Thoracic aorta (tissue), 2 donors: Measurements from ENCODE around the gene PIEZO2. TPM values are rescaled to one million over a fixed set of nuclear protein-coding genes. Genes with fewer than 3 reads are reported as not detected.

Experiments used
- ATAC-seq: fragments of 150-250 bp; one replicate; pipeline ENCODE4 v1.8.0; 2017; ENCODE audit warnings: low read depth; ENCODE audit not compliant: insufficient number of reproducible peaks, low FRiP score
- DNase-seq: peaks from one replicate; pipeline ENCODE4 v3.0.0-alpha.2; 2020; ENCODE audit warnings: low spot score
- H3K27ac ChIP-seq, 2 donors: fragments of 200-600 bp; sonication (generic); 1 replicate in 1 of 2; 2 replicates in 1 of 2; pipeline ENCODE4 v1.5.1; 2016; ENCODE audit warnings: mild to moderate bottlenecking in 2 of 2, moderate library complexity in 2 of 2
- H3K27me3 ChIP-seq: fragments of 200-600 bp; sonication (generic); replicated peaks from 2 replicates; pipeline ENCODE4 v1.6.0; 2016; ENCODE audit warnings: mild to moderate bottlenecking; ENCODE audit not compliant: insufficient read depth
- H3K36me3 ChIP-seq: fragments of 200-600 bp; sonication (generic); one replicate; pipeline ENCODE4 v1.5.1; 2016
- H3K4me1 ChIP-seq, 2 donors: fragments of 200-600 bp; sonication (generic); 1 replicate in 1 of 2; 2 replicates in 1 of 2; pipeline versions ENCODE4 v1.5.1 to v1.6.0; 2016; ENCODE audit warnings: low read depth in 2 of 2, mild to moderate bottlenecking in 1 of 2; ENCODE audit not compliant: control insufficient read depth in 1 of 2
- H3K4me3 ChIP-seq: fragments of 200-600 bp; sonication (generic); 2 replicates; pipeline ENCODE4 v1.5.1; 2016; ENCODE audit warnings: mild to moderate bottlenecking
- H3K9me3 ChIP-seq: fragments of 200-600 bp; sonication (generic); 2 replicates; pipeline ENCODE4 v1.5.1; 2016
- total RNA-seq, 2 donors: library from RNA; depleted of rRNA; stranded (reverse); fragments of >200 nt; gene quantifications; one replicate each; pipeline versions ENCODE4 v1.1.0 to v1.2.3, GENCODE V29; 2016
- TF ChIP-seq, protein P1 (sequence below): fragments of 200-600 bp; sonication (generic); IDR thresholded peaks from one replicate; pipeline ENCODE4 v1.5.1; 2019; ENCODE audit warnings: antibody characterized with exemption

The PIEZO2 gene
- total RNA-seq, 2 donors from 2014 or later: 8.3 to 10.3 TPM

DNA sequence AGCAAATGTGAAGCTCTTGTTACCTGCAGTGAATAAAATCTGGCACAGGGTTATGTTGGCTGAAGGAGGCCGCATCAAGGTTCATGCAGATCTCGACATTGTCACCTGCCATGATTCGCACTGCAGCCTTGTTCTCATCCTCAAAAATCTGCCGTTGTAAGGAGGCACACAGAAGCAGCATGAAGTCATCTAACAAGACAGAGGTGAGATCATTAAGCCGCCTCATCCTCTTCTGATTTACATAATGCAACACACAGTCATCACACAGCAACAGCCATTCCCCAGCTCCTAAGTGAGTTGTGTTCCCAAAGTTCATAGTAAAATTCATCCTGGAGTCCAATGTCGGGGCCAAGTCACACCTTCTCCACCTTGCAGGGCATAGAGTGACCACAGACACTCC, 391.4 kb downstream of the PIEZO2 start:
- DNase-seq: no peak
- TF ChIP-seq, protein P1, sequence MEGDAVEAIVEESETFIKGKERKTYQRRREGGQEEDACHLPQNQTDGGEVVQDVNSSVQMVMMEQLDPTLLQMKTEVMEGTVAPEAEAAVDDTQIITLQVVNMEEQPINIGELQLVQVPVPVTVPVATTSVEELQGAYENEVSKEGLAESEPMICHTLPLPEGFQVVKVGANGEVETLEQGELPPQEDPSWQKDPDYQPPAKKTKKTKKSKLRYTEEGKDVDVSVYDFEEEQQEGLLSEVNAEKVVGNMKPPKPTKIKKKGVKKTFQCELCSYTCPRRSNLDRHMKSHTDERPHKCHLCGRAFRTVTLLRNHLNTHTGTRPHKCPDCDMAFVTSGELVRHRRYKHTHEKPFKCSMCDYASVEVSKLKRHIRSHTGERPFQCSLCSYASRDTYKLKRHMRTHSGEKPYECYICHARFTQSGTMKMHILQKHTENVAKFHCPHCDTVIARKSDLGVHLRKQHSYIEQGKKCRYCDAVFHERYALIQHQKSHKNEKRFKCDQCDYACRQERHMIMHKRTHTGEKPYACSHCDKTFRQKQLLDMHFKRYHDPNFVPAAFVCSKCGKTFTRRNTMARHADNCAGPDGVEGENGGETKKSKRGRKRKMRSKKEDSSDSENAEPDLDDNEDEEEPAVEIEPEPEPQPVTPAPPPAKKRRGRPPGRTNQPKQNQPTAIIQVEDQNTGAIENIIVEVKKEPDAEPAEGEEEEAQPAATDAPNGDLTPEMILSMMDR: no peak
- ATAC-seq: no peak
- Histone ChIP-seq H3K9me3 (no peaks in the 10 kb centered on the region), H3K27ac (no peak overlapping the region), H3K4me1 (no peaks in the 10 kb centered on the region), H3K27me3 (no peaks in the 10 kb centered on the region), H3K4me3 (no peak overlapping the region), H3K36me3 (no peaks in the 10 kb centered on the region)

DNA sequence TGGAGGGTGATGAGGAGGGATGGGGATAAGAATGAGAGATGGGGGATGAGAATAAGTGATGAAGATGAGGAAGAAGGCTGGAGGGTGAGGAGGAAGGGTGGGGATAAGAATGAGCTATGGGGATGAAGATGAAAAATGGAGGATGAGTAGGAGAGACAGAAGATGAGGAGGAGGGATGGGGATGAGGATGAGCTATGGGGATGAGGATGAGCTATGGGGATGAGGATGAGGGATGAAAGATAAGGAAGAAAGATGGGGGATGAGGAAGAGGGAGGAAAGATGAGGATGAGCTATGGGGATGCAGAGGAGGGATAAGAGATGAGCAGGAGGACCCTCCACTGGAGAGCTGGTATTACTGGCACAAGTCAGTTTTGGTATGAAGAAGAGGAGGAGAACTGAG, 392.0 kb downstream of the PIEZO2 start:
- no peak for DNase-seq

DNA sequence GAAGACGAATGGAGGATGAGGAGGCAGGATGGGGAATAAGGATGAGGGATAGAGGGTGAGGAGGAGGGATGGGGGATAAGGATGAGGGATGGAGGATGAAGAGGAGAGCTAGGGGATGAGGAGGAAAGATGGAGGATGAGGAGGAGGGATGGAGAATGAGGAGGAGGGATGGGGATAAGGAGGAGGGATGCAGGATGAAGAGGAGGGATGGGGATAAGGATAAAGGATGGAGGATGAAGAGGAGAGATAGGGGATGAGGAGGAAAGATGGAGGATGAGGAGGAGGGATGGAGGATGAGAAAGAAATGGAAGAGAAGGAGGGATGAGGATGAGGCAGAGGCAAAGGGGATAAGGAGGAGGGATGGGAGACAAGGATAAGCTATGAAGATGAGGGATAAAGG, 393.5 kb downstream of the PIEZO2 start:
- ATAC-seq: no peak
- Histone ChIP-seq H3K36me3 (no peaks in the 10 kb centered on the region), H3K27ac (no peak overlapping the region), H3K27me3 (no peaks in the 10 kb centered on the region), H3K4me1 (no peaks in the 10 kb centered on the region), H3K4me3 (no peak overlapping the region), H3K9me3 (no peaks in the 10 kb centered on the region)
- DNase-seq: no peak
- TF ChIP-seq, protein P1: no peak

More for the DNA sequence above, 392.0 kb downstream of the PIEZO2 start:
- no peak for ATAC-seq
- TF ChIP-seq, protein P1: no peak
- Histone ChIP-seq H3K27me3 (no peaks in the 10 kb centered on the region), H3K4me3 (no peak overlapping the region), H3K9me3 (no peaks in the 10 kb centered on the region), H3K27ac (no peak overlapping the region), H3K36me3 (no peaks in the 10 kb centered on the region), H3K4me1 (no peaks in the 10 kb centered on the region)

DNA sequence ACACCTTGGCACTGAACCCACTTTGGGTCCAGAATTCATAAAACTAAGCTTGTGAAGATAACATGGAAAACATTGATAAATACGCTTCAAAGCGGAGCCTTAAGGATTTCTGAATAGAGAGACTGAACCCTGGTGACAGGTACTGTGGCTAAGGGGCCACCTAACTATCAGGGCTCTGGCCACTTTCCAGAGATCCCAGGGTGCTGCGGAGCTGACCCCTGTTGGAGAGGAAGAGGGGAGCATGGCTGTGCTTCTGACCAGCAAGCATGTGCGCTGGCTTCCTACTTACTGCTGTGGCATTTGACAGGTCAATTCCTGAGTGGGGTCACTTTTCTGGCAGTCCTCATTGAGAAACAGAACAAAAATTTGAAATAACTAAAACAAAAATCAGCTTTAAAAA, 395.2 kb downstream of the PIEZO2 start:
- ATAC-seq: no peak
- Histone ChIP-seq H3K9me3 (no peaks in the 10 kb centered on the region), H3K36me3 (no peaks in the 10 kb centered on the region), H3K27me3 (no peaks in the 10 kb centered on the region), H3K4me3 (no peak overlapping the region), H3K27ac (no peak overlapping the region), H3K4me1 (no peaks in the 10 kb centered on the region)
- TF ChIP-seq, protein P1: no peak
- no peak for DNase-seq

DNA sequence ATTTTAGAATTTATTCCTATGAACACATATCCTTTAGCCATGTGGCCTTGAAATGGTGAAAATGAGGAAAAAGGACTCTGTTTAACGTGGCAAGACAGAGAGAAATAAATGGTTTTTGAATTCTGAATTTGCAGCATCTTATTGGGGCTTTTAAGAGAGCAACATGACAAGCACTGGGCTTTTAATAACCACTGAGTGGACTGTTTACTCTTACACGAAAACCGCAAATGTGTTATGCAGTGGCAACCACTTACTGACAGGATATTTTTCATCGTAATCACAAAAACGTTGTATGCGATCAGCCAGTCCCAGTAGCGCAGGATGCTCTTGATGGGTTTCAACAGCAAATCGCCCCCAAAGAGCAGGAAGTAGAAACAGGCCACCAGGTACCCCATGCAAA, 397.0 kb downstream of the PIEZO2 start:
- Histone ChIP-seq H3K9me3 (no peaks in the 10 kb centered on the region), H3K27me3 (no peaks in the 10 kb centered on the region), H3K27ac (no peak overlapping the region), H3K4me3 (no peak overlapping the region), H3K36me3 (no peaks in the 10 kb centered on the region), H3K4me1 (no peaks in the 10 kb centered on the region)
- TF ChIP-seq, protein P1: no peak
- ATAC-seq (no peak), DNase-seq (no peak)
